ENCODE data around the gene FHOD1. TPM values are rescaled to one million over a fixed set of nuclear protein-coding genes. Genes with fewer than 3 reads are reported as not detected.

The FHOD1 gene
- total and polyA plus RNA-seq, 10 of the 15 experiments (the other 5 are each of a cell fraction or from before 2014, with no cell fraction given): 8.9 to 65.7 (median 18.1) TPM

DNA sequence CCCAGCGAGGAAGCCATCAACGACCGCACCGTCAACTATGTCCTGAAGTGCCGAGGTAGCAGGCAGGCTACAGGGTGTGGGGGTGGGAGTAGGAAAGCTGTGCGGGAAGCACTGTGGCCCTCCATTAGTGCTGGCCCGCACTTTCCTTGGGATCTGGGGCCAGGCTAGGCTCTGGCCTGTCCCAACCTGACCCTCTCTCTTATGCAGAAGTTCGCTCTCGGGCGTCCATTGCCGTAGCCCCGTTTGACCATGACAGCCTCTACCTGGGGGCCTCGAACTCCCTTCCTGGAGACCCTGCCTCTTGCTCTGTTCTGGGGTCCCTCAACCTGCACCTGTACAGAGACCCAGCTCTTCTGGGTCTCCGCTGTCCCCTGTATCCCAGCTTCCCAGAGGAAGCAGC, 40.7 kb upstream of the FHOD1 start:
- POLR2A ChIA-PET: no interaction called here
- SMC1A ChIA-PET (ENCODE audit: uncharacterized antibody, unreplicated experiment): interaction anchor here (1.2 kb wide), 1 partner anchor 8 kb away, joined by 4 read pairs; no protein-coding TSS in a partner anchor
- no peaks in the 10 kb centered on the region for H4K20me1 ChIP-seq (ENCODE audit: control insufficient read depth, insufficient read depth)
- H3K4me2 ChIP-seq (ENCODE audit: control insufficient read depth, insufficient read depth): no peak overlapping the region
- H2AFZ ChIP-seq (ENCODE audit: control insufficient read depth, low read depth, low read length): no peak overlapping the region
- H3K9me3 ChIP-seq (replicated peaks; ENCODE audit: control insufficient read depth, insufficient read depth, low read length): no peaks in the 10 kb centered on the region
- RAD21 ChIA-PET (ENCODE audit: unreplicated experiment): no interaction called here
- no TSS peak for BruUV-seq (replicated peaks)
- H3K4me3 ChIP-seq: no peak overlapping the region
- H3K36me3 ChIP-seq (ENCODE audit: control insufficient read depth in 2 of 2, insufficient read depth in 2 of 2, low read length in 1 of 2): no peaks in the 10 kb centered on the region
- 65% methylated on average over 14 of the region's 14 CpGs for WGBS (ENCODE audit: insufficient coverage, insufficient replicate concordance, low lambda C conversion rate, missing lambda C conversion rate)
- H3K4me1 ChIP-seq (ENCODE audit: control insufficient read depth, insufficient read depth, low read length): no peaks in the 10 kb centered on the region
- no peak overlapping the region for H3K27ac ChIP-seq (ENCODE audit: control insufficient read depth, insufficient read depth)
- FAIRE-seq (no peak), DNase-seq (ENCODE audit: low read depth, low spot score) (no peak), ATAC-seq (no peak)
- CTCF ChIA-PET: no interaction called here
- H3K9ac ChIP-seq (ENCODE audit: control insufficient read depth, insufficient read depth, low read length): no peak overlapping the region
- in situ Hi-C loops (cut with MboI): no loop called here
- intact Hi-C loops (cut with micrococcal nuclease; ENCODE audit: unreplicated experiment): no loop called here
- H3K79me2 ChIP-seq (ENCODE audit: control insufficient read depth, insufficient read depth, low read length): no peaks in the 10 kb centered on the region
- no peaks in the 10 kb centered on the region for H3K27me3 ChIP-seq (replicated peaks in 1 of 2; ENCODE audit: control insufficient read depth in 2 of 2, insufficient read depth in 2 of 2, low read length in 1 of 2)
- TF ChIP-seq ZNF622 (IDR thresholded peaks at IDR 0.05): no peak
- TF ChIP-seq MYC (IDR thresholded peaks at IDR 0.05; ENCODE audit: insufficient read depth, insufficient read length, insufficient replicate concordance, low read length, severe bottlenecking): no peak
- no peak for TF ChIP-seq HDGF (IDR thresholded peaks at IDR 0.05)
- TF ChIP-seq, protein P1, sequence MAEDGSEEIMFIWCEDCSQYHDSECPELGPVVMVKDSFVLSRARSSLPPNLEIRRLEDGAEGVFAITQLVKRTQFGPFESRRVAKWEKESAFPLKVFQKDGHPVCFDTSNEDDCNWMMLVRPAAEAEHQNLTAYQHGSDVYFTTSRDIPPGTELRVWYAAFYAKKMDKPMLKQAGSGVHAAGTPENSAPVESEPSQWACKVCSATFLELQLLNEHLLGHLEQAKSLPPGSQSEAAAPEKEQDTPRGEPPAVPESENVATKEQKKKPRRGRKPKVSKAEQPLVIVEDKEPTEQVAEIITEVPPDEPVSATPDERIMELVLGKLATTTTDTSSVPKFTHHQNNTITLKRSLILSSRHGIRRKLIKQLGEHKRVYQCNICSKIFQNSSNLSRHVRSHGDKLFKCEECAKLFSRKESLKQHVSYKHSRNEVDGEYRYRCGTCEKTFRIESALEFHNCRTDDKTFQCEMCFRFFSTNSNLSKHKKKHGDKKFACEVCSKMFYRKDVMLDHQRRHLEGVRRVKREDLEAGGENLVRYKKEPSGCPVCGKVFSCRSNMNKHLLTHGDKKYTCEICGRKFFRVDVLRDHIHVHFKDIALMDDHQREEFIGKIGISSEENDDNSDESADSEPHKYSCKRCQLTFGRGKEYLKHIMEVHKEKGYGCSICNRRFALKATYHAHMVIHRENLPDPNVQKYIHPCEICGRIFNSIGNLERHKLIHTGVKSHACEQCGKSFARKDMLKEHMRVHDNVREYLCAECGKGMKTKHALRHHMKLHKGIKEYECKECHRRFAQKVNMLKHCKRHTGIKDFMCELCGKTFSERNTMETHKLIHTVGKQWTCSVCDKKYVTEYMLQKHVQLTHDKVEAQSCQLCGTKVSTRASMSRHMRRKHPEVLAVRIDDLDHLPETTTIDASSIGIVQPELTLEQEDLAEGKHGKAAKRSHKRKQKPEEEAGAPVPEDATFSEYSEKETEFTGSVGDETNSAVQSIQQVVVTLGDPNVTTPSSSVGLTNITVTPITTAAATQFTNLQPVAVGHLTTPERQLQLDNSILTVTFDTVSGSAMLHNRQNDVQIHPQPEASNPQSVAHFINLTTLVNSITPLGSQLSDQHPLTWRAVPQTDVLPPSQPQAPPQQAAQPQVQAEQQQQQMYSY (CRISPR knock-in tag; IDR thresholded peaks at IDR 0.05): no peak
- TF ChIP-seq, protein P2, sequence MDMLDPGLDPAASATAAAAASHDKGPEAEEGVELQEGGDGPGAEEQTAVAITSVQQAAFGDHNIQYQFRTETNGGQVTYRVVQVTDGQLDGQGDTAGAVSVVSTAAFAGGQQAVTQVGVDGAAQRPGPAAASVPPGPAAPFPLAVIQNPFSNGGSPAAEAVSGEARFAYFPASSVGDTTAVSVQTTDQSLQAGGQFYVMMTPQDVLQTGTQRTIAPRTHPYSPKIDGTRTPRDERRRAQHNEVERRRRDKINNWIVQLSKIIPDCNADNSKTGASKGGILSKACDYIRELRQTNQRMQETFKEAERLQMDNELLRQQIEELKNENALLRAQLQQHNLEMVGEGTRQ (IDR thresholded peaks at IDR 0.05; ENCODE audit: borderline replicate concordance, low read depth, low read length): no peak
- TF ChIP-seq, protein P3, sequence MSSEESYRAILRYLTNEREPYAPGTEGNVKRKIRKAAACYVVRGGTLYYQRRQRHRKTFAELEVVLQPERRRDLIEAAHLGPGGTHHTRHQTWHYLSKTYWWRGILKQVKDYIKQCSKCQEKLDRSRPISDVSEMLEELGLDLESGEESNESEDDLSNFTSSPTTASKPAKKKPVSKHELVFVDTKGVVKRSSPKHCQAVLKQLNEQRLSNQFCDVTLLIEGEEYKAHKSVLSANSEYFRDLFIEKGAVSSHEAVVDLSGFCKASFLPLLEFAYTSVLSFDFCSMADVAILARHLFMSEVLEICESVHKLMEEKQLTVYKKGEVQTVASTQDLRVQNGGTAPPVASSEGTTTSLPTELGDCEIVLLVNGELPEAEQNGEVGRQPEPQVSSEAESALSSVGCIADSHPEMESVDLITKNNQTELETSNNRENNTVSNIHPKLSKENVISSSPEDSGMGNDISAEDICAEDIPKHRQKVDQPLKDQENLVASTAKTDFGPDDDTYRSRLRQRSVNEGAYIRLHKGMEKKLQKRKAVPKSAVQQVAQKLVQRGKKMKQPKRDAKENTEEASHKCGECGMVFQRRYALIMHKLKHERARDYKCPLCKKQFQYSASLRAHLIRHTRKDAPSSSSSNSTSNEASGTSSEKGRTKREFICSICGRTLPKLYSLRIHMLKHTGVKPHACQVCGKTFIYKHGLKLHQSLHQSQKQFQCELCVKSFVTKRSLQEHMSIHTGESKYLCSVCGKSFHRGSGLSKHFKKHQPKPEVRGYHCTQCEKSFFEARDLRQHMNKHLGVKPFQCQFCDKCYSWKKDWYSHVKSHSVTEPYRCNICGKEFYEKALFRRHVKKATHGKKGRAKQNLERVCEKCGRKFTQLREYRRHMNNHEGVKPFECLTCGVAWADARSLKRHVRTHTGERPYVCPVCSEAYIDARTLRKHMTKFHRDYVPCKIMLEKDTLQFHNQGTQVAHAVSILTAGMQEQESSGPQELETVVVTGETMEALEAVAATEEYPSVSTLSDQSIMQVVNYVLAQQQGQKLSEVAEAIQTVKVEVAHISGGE (CRISPR knock-in tag; IDR thresholded peaks at IDR 0.05): no peak
- TF ChIP-seq CHD4 (IDR thresholded peaks at IDR 0.05): no peak
- no peak for TF ChIP-seq SREBF2 (IDR thresholded peaks at IDR 0.05; ENCODE audit: low read length)
- no peak for TF ChIP-seq YBX1 (IDR thresholded peaks at IDR 0.05)
- TF ChIP-seq IKZF2 (IDR thresholded peaks at IDR 0.05): no peak
- no peak for TF ChIP-seq RFX5 (IDR thresholded peaks at IDR 0.05; ENCODE audit: low read depth, low read length)
- TF ChIP-seq CBFB (IDR thresholded peaks at IDR 0.05; ENCODE audit: low read depth): no peak
- TF ChIP-seq, protein P4, sequence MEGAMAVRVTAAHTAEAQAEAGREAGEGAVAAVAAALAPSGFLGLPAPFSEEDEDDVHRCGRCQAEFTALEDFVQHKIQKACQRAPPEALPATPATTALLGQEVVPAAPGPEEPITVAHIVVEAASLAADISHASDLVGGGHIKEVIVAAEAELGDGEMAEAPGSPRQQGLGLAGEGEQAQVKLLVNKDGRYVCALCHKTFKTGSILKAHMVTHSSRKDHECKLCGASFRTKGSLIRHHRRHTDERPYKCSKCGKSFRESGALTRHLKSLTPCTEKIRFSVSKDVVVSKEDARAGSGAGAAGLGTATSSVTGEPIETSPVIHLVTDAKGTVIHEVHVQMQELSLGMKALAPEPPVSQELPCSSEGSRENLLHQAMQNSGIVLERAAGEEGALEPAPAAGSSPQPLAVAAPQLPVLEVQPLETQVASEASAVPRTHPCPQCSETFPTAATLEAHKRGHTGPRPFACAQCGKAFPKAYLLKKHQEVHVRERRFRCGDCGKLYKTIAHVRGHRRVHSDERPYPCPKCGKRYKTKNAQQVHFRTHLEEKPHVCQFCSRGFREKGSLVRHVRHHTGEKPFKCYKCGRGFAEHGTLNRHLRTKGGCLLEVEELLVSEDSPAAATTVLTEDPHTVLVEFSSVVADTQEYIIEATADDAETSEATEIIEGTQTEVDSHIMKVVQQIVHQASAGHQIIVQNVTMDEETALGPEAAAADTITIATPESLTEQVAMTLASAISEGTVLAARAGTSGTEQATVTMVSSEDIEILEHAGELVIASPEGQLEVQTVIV (IDR thresholded peaks at IDR 0.05; ENCODE audit: borderline replicate concordance, partially characterized antibody): no peak
- TF ChIP-seq, protein P5, sequence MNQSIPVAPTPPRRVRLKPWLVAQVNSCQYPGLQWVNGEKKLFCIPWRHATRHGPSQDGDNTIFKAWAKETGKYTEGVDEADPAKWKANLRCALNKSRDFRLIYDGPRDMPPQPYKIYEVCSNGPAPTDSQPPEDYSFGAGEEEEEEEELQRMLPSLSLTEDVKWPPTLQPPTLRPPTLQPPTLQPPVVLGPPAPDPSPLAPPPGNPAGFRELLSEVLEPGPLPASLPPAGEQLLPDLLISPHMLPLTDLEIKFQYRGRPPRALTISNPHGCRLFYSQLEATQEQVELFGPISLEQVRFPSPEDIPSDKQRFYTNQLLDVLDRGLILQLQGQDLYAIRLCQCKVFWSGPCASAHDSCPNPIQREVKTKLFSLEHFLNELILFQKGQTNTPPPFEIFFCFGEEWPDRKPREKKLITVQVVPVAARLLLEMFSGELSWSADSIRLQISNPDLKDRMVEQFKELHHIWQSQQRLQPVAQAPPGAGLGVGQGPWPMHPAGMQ (IDR thresholded peaks at IDR 0.05; ENCODE audit: borderline replicate concordance): no peak

Measured in GM12878 (cell line).